ENCODE results near the gene PLCL1.
"Not testable (repeated sequence)": the region's sequence is repeated elsewhere in the genome, so short reads cannot be mapped to it uniquely, and the experiment has no call there.

Gene PLCL1

DNA sequence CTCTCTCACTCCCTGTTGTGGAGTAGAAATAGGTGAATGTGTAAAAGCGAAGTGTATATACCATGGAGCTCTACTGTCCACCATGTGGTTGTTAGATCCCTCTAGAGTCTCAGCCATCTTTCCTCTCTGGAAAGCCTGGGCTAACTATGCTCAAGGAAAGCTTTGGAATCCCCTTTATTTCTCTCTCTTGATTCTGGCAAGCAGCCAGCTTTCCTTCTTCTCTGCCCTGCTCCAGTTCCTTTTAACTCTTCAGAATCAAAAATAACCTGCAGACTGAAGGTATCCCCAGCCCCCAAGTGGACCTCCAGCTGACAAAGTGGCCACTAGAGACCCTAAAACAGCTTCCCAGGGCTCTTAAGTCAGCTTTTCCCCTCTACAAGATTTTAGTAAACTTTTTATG is 381.9 kb downstream of the PLCL1 start:
- no peak for DNase-seq (ENCODE audit: low spot score)

DNA sequence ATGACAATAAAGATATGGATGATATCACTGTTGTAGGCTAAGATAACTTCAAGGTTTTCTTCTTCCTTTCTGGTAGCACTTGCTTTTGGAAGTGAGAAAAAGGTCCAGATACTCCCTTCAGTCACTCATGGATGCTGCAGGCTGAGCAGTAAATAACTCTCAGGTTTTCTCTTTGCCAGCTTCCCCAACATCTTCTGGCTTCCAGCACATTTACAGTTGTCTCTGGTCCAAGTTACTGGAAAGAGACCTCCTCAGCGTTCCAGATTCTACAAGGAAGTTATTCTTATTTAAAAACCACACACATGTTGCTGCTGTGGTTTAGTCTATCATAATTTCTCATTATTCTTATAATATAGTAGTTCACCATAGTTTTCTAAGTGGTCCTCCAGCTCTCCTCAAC is 383.4 kb downstream of the PLCL1 start:
- DNase-seq (ENCODE audit: low spot score): no peak

GRCh38 chr2:198188982-198189381 is 384.6 kb downstream of the PLCL1 start:
- DNase-seq (ENCODE audit: low spot score): no peak

- DNase-seq (ENCODE audit: low spot score): no peak
Observed at GRCh38 chr2:198191651-198192050, 387.3 kb downstream of the PLCL1 start.

GRCh38 chr2:198196556-198196955 is 392.2 kb downstream of the PLCL1 start:
- not testable (repeated sequence) for DNase-seq (ENCODE audit: low spot score)

Data from pons (tissue), 1 donor.